Hepatocyte (in vitro differentiated cells): ENCODE results near the gene OBSCN. TPM values are rescaled to one million over a fixed set of nuclear protein-coding genes. Genes with fewer than 3 reads are reported as not detected.

Source experiments
- DNase-seq: peaks from one replicate; pipeline ENCODE4 v3.0.0-alpha.2; 2016; ENCODE audit warnings: low spot score
- H2AFZ ChIP-seq: fragments of 200-600 bp; sonication (generic); 2 replicates; pipeline ENCODE4 v1.6.0; 2016; ENCODE audit warnings: antibody characterized with exemption, mild to moderate bottlenecking
- H3K27ac ChIP-seq: fragments of 200-600 bp; sonication (generic); 2 replicates; pipeline ENCODE4 v1.5.1; 2016; ENCODE audit warnings: mild to moderate bottlenecking
- H3K27me3 ChIP-seq: fragments of 200-600 bp; sonication (generic); 2 replicates; pipeline ENCODE4 v1.6.1; 2016
- H3K36me3 ChIP-seq: fragments of 200-600 bp; sonication (generic); replicated peaks from 2 replicates; pipeline ENCODE4 v1.5.1; 2016; ENCODE audit warnings: low read depth; ENCODE audit not compliant: insufficient read depth
- H3K4me1 ChIP-seq: fragments of 200-600 bp; sonication (generic); 2 replicates; pipeline ENCODE4 v1.5.1; 2016; ENCODE audit warnings: mild to moderate bottlenecking, moderate library complexity; ENCODE audit not compliant: insufficient read depth
- H3K4me2 ChIP-seq: fragments of 200-600 bp; sonication (generic); 2 replicates; pipeline ENCODE4 v1.6.0; 2016
- H3K4me3 ChIP-seq: fragments of 200-600 bp; sonication (generic); 2 replicates; pipeline ENCODE4 v1.5.1; 2016; ENCODE audit warnings: mild to moderate bottlenecking
- H3K79me2 ChIP-seq: fragments of 200-600 bp; sonication (generic); 2 replicates; pipeline ENCODE4 v1.6.0; 2017; ENCODE audit warnings: mild to moderate bottlenecking
- H3K9me2 ChIP-seq: fragments of 200-600 bp; sonication (generic); replicated peaks from 2 replicates; pipeline ENCODE4 v1.6.0; 2017; ENCODE audit warnings: mild to moderate bottlenecking; ENCODE audit not compliant: insufficient read depth
- H3K9me3 ChIP-seq: fragments of 200-600 bp; sonication (generic); 2 replicates; pipeline ENCODE4 v1.5.1; 2016; ENCODE audit warnings: low read depth, mild to moderate bottlenecking
- H4K20me1 ChIP-seq: fragments of 200-600 bp; sonication (generic); 2 replicates; pipeline ENCODE4 v1.6.0; 2016; ENCODE audit warnings: mild to moderate bottlenecking; ENCODE audit not compliant: insufficient read depth, poor library complexity, severe bottlenecking
- EZH2 ChIP-seq: fragments of 200-600 bp; sonication (generic); IDR thresholded peaks from 2 replicates; pipeline ENCODE4 v1.6.1; 2016; ENCODE audit warnings: antibody characterized with exemption, mild to moderate bottlenecking, borderline replicate concordance
- EZH2phosphoT487 ChIP-seq: fragments of 200-600 bp; sonication (generic); IDR thresholded peaks from one replicate; pipeline ENCODE4 v1.6.1; 2018; ENCODE audit warnings: antibody characterized with exemption, mild to moderate bottlenecking, low read depth, moderate library complexity; ENCODE audit not compliant: unreplicated experiment, severe bottlenecking
- WGBS: methylation state at CpG from one replicate; pipeline ENCODE4 v1.1.6; 2016; ENCODE audit warnings: low lambda C conversion rate; ENCODE audit errors: missing lambda C conversion rate; 5-methylcytosine and 5-hydroxymethylcytosine counted together
- polyA plus RNA-seq: library from polyadenylated mRNA; unstranded; fragments of >200 nt; fragmentation: Nextera tagmentation; extraction: Ambion mirVana; gene quantifications from 2 replicates; pipeline ENCODE4 v1.2.1, GENCODE V29; 2016
- total RNA-seq: library from RNA; depleted of rRNA; stranded (reverse); fragments of >200 nt; gene quantifications from 2 replicates; pipeline ENCODE4 v1.2.3, GENCODE V29; 2014
- TF ChIP-seq, protein P1 (sequence below): fragments of 200-600 bp; sonication (generic); IDR thresholded peaks from 2 replicates; pipeline ENCODE4 v1.5.1; 2016; ENCODE audit warnings: antibody characterized with exemption, mild to moderate bottlenecking; ENCODE audit not compliant: poor library complexity

Gene OBSCN
- total and polyA plus RNA-seq, 2 experiments from 2014 or later = 15.0 to 22.4 TPM

DNA sequence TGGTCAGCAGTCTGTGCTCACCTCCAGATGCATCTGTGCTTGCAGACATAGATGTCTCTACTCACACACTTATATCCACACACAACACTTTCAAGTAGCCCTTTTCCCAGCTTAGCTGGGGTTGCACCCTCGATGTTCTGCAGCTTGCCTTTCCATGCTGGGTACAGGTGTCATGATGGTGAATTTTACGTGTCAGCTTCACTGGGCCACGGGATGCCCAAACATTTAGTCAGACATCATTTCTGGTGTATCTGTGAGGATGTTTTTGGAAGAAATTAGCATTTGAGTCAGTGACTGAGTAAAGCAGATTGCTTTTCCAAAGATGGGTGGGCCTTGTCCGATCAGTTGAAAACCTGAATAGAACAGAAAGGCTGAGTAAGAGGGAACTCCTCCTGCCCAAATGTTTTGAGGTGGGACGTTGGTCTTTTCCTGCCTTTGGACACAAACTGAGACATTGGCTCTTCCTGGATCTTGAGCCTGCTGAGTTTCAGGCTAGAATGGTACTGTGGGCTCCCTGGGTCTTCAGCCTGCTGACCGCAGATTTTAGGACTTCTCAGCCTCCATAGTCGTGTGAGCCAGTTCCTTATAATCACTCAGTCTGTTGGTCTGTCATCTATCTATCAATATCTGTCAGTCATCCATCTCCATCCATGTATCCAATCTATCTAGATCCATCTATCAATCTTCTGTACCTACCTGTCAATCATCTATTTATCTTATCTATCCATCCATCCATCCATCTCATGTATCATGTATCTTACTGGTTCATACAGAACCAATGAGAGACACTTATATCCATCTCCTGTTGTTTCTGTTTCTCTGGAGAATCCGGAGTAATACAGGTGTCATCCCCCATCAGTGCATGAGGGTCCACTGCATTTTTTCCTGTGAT is 12.7 kb upstream of the OBSCN start:
- H3K27ac ChIP-seq = no peak overlapping the region
- no peak overlapping the region for H3K4me3 ChIP-seq
- no peak for DNase-seq
- H3K9me3 ChIP-seq = peaks cover 12% of the 10 kb centered on the region
- H3K4me2 ChIP-seq = no peak overlapping the region
- H3K79me2 ChIP-seq = no peaks in the 10 kb centered on the region
- H4K20me1 ChIP-seq = no peaks in the 10 kb centered on the region
- no peaks in the 10 kb centered on the region for H3K36me3 ChIP-seq
- no peaks in the 10 kb centered on the region for H3K27me3 ChIP-seq
- H3K9me2 ChIP-seq = no peaks in the 10 kb centered on the region
- 93% methylated on average over 8 of the region's 8 CpGs for WGBS
- H2AFZ ChIP-seq = no peak overlapping the region
- TF ChIP-seq, protein P1, sequence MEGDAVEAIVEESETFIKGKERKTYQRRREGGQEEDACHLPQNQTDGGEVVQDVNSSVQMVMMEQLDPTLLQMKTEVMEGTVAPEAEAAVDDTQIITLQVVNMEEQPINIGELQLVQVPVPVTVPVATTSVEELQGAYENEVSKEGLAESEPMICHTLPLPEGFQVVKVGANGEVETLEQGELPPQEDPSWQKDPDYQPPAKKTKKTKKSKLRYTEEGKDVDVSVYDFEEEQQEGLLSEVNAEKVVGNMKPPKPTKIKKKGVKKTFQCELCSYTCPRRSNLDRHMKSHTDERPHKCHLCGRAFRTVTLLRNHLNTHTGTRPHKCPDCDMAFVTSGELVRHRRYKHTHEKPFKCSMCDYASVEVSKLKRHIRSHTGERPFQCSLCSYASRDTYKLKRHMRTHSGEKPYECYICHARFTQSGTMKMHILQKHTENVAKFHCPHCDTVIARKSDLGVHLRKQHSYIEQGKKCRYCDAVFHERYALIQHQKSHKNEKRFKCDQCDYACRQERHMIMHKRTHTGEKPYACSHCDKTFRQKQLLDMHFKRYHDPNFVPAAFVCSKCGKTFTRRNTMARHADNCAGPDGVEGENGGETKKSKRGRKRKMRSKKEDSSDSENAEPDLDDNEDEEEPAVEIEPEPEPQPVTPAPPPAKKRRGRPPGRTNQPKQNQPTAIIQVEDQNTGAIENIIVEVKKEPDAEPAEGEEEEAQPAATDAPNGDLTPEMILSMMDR = no peak
- TF ChIP-seq EZH2 (no peak), EZH2phosphoT487 (no peak)
- H3K4me1 ChIP-seq = no peaks in the 10 kb centered on the region

DNA sequence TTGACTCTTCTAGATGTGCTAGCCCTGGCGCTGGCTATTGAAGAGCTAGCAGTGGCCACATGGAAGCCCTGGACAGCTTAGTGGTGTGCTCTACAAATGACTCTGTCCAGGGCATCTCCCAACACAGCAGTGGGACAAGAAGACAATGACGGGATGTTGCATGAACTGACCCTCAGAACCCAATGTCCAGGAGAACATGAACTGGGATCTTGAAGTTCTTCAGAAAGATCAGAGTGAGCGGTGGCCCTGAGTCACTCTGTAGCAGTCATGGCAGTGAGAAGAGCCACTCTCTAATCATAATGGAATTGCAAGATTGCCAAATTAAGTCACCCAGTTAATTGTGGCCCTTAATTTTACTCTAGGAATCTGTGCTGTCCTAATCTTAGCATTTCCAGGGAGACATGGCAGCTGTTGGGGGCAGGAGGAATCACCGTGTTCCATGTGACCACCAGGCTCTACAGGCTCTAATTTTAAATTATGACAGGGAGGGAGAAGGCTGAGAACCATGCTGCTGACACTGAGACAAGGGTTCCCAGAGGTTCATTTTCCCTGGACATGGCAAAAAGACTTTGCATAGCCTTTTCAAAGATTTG is 10.2 kb upstream of the OBSCN start:
- TF ChIP-seq, protein P1 = no peak
- Histone ChIP-seq H3K4me2 (no peak overlapping the region), H3K9me3 (peaks cover 12% of the 10 kb centered on the region), H2AFZ (no peak overlapping the region), H4K20me1 (no peaks in the 10 kb centered on the region), H3K27ac (no peak overlapping the region), H3K4me1 (no peaks in the 10 kb centered on the region), H3K4me3 (no peak overlapping the region), H3K27me3 (no peaks in the 10 kb centered on the region), H3K36me3 (no peaks in the 10 kb centered on the region), H3K79me2 (no peaks in the 10 kb centered on the region), H3K9me2 (no peaks in the 10 kb centered on the region)
- no peak for DNase-seq
- 95% methylated on average over 4 of the region's 4 CpGs for WGBS

DNA sequence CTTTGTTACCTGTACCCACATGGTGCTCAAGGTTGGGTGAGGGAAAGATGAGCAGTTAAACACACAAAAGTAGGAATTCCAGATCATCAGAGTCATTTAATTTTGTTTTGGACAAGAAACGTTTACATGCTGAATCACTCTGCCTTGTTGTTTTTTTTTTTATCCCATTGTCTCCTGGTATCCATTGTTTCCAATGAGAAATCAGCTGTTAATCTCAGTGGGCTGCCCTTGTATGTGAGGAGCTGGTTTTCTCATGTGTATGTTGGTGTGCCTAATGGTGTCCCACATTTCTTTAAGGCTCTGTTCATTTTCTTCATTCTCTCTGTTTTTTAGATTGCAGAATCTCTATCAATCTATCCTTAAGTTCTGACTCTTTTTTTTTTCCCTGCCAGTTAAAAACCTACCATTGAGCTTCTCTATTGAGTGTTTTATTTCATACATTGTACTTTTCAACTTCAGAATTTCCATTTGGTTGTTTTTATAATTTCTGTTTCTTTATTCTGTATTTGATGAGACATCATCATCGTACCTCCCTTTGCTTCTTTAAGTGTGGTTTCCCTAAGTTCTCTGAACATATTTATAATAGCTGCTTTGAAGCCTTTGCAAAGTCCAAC is 8.8 kb upstream of the OBSCN start:
- 73% methylated on average over 2 of the region's 2 CpGs for WGBS

More for the DNA sequence above, 8.8 kb upstream of the OBSCN start:
- Histone ChIP-seq H2AFZ (no peak overlapping the region), H3K36me3 (no peaks in the 10 kb centered on the region), H4K20me1 (no peaks in the 10 kb centered on the region), H3K79me2 (no peaks in the 10 kb centered on the region), H3K4me3 (no peak overlapping the region), H3K27ac (no peak overlapping the region), H3K4me1 (no peaks in the 10 kb centered on the region), H3K27me3 (no peaks in the 10 kb centered on the region), H3K9me2 (no peaks in the 10 kb centered on the region), H3K4me2 (no peak overlapping the region), H3K9me3 (peaks cover 12% of the 10 kb centered on the region)
- no peak for DNase-seq
- TF ChIP-seq, protein P1 = no peak
- TF ChIP-seq EZH2 (no peak), EZH2phosphoT487 (no peak)
